Brain pericyte (primary cell): ENCODE measurements around the gene USP31.

ENCODE experiments used
- DNase-seq: peaks from one replicate; pipeline ENCODE4 v3.0.0-alpha.2; 2012; ENCODE audit warnings: low read depth, low spot score

USP31 gene

DNA sequence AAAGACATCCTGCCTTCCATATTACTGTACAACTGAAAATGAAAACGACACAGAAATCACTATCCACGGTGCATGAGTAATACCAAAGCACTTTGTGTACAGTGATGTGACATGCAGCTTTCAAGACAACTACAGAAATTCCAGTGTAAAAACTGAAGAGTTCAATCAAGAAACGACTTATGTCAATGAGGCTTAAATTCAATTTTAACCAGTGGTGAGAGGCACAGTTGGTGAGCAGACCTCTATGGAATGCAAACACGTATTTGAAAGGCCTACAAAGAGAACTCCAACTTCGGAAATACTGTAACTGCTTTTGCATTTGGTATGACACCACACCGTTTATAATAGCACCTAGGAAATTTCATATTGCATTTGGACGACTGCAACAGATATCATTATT, 87.6 kb downstream of the USP31 start:
- no peak for DNase-seq

DNA sequence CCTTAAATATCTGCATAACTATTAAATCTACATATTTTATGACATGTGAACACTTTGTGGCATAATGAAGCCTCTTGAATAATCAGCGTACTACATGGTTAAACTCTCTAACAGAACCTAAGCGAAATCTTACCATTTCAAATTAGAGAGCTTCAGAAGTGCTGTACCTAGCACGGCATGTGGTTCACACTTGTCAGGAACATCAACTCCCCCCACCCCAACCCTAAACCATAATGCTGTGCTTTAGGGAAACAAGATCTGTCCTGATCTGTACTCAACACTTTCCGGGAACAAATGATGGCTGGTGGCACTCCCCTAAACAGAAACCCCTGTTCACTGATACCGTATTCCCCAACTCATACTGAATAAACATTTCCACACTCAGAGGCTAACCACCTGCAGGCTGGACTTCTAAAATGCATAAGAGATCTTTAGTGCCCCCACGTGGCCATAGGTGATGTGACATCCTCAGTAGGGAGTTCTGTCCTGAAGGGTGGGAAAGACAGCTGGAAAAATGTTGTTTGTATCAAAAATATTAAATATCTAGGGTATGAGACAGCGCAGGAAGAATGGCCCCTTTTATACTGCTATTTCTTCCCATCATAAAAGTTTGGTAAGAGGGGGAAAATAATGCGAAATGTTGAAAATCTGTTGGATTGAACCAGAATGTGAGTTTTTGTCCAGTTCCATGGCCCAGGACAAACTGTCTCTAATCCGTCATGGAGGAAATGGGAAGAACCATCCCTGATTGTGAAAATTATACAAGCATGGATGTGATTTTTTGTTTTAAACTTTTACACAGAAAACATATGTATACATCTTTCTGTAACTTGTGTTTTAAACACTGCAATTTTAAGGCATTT, 88.6 kb downstream of the USP31 start:
- peak; percentile 18 for DNase-seq

DNA sequence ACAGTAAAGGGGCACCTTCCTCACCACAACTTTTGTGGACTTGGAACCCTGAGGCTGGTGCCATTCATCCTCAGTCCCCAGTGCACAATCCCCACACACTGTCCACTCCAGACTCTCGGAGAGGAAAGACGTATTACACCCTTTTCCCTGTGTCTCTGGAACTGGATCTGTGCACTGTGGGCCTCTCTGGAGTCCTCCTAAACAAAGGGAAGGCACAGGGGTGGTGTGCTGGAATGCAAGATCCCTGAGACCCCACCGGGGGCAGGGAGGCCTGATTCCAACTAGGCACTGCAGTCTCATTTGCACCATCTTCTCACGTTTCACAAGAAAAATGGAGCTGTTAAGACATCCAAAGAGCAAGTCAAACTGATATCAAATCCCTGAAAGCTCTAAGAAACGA, 89.8 kb downstream of the USP31 start:
- no peak for DNase-seq

DNA sequence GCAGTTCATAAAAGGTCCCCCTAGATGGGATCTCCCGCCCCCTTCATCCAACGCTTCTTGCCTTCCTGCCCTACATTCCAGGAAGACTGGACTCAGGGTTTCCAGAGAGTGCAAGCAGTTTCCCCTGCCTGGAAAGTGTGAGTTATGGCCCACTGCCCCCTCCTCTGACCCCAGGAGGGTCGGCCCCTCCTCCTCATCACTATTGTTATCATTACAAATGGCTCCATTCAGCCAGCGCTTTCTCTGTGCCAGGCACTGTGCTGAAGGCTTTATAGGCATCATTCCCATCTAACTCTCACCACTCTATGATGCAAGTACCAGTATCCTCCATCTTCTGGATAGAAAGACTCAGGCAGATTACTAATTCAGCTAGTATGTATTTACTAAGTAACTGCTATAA, 90.7 kb downstream of the USP31 start:
- no peak for DNase-seq

DNA sequence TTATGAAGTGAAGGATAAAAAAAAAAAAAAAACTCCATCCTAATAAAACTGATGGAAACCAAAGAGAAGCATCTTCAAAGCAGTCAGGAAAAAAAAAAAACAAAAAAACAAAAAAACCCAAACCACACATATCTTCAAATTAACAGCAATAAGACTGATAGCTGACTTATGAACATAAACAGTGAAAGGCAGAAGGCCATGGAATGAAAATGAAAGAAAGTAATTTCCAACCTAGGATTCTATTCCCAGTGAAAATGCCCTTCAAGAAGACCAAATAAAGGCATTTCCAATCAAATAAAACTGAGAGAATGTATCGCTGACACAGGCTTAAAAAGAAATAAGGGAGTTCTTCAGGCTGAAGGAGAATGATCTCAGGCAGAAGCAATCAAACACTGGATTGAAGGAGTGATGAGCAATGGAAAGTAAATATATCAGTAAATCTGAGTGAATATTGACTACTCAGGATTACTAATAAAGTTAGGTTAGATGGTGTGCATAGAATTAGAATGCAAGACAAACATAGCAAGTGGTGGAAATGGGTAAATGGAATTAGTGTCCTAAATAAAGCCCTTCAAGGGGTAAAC, 92.1 kb downstream of the USP31 start:
- no peak for DNase-seq

DNA sequence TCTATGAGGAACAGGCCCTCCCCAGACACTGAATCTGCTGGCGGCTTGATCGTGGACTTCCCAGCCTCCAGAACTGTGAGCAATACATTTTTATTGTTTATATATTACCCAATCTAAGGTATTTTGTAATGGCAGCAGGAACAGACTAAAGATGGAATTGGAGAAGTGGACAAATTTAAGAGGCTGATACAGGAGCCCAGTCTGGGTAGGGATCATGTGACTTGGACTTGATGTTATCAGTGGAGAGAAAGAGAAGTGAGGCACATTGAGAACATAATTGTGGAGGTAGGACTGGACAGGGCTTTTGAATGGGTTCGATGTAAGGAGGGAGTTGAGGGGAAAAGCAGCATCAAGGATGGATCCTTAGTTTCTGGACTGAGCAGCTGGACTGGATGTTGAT, 93.8 kb downstream of the USP31 start:
- DNase-seq, result no peak

DNA sequence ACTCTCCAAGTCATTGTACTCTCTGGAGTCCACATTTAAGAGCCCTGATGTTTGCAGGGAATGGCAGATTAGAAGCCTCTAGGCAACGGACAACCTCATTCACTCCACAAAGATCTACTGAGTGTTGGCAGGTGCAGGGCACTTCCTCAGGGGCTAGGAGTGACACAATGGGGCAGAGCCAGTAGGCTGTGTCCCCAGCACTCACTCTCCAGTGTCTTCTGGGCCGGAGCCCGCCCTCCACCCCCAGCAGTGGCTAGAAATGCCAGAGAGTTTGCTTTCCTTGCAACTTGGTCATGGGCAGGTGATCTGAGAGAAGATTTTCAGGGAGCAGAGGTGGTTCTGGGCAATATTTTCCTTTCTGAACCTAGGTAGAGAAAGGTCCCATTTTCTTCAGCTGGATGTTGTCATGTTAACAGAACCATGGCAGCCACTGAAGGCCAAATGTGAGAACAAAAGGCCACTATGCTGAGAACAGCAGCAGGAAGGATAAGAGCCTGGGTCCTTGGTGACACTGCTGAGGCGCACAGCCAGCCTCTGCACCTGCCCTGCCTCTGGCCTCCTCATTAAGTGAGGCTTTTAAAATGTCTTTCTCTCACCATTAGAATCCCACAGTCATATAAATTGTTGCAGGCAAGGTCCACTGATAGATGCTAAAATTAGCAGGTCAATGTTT, 96.2 kb downstream of the USP31 start:
- DNase-seq, result no peak

DNA sequence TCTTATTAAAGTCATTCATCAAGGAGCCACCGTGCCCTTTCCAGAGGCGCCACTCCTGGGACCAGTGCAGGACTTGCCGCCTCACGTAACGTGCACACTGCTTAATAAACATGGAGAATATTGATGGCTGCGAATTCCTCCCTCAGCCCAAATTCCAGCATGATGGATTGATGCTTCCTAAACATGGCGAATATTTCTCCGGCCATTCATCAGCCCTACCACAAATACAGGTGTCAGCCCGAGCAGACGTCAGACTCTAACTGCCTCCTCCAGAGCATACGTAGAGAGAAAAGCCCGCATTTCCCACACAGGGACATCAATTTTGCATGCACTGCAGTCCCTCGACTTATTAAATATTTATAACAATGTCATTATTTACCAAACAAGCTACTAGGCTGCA, 97.0 kb downstream of the USP31 start:
- no peak for DNase-seq

DNA sequence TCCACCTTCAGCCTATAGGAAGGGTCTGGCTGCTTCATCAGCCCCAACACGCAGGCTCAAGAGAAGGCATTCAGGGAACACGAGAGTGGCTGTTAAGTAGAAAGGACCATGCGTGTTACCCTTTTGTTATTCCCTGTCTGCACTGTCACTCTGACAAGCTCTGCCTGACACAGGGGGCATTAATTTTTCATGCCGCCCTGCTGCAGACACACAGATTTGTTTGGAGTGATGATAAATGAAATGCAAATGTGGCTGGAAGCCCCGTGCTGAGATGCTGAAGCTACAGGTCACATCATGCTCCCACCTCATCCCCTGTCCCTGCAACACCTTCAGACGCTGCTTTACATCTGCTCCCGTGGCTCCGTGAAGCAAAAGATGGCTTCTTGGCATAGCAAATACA, 97.7 kb downstream of the USP31 start:
- no peak for DNase-seq

DNA sequence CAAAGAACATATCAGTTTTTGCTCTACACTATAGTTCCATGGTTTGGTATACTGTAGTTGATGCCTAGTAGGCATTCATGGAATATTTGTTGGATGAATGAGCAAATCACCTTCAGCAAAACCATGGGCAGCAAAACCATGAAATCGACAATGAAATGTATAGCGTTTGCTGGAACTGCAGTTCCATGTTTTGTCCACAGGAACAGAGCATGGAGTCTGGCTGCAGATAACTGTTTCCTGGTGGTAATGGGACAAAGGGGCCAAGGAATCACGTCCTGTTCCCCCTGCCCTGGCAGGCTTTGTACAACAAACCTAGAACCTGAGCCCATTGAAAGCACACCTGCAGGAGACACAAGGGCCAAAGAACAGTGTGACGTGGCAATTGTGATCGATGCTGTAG, 101.1 kb downstream of the USP31 start:
- DNase-seq, result no peak

DNA sequence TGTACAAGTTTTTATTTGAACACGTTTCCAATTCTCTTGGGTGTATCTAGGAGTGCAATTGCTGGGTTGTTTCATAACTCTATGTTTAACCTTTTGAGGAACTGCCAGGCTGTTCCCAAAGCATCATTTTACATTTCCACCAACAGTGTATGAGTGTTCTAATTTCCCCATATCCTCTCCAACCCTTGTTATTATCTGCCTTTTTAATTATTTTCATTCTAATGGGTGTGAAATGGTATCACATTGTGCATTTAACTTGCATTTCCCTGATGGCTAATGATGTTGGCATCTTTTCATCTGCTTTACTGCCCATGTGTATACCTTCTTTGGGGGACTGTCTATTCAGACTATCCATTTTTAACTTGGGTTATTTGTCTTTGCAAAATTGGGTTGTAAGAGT, 104.2 kb downstream of the USP31 start:
- DNase-seq, result no peak

DNA sequence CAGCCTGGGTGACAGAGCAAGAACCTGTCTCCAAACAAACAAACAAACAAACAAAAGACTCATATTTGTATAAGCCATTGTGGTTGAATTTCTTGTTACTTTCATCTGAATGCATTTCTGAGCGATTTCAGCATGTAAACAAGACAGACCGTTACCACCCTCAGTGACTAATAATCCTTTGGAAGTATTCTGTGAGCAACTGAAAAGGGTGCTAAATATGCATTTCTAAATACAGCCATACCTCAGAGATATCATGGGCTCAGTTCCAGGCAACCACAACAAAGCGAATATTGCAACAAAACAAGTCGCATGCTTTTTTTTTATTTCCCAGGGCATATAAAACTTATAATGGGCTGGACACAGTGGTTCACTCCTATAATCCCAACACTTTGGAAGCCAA, 109.0 kb downstream of the USP31 start:
- no peak for DNase-seq

DNA sequence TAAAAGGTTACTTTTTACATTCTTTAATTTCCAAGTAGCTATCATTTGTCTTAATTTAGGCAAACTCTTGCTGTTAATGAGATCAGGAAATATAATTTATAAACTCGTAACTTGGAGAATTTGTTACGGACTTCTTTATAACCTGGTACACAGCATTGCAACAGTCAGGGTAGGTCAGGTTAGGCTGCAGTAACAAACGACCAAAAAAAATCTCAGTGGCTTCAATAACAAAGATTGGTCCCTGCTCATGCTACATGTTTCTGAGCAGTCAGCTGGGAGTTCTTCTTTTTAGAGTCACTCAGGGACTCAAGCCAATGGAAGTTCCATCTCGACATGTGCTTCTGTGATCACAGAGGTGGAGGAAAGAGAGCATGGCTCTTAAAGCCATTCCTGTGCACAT, 110.1 kb downstream of the USP31 start:
- no peak for DNase-seq

DNA sequence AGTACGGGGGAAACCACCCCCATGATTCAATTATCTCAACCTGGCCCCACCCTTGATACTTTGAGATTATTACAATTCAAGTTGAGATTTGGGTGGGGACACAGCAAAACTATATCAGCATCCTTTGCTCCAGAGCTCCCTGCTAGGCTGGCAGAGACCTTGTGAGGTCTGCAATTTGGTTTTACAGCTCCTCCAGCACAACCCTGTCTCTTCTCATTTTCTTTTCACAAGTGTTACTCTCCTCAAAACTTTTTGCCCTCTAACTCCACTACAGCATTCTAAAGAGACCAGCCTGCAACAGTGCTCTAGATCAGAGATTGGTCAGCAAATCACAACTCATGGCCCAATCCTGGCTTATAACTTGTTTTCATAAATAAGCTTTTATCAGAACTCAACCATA, 114.0 kb downstream of the USP31 start:
- DNase-seq, result no peak

DNA sequence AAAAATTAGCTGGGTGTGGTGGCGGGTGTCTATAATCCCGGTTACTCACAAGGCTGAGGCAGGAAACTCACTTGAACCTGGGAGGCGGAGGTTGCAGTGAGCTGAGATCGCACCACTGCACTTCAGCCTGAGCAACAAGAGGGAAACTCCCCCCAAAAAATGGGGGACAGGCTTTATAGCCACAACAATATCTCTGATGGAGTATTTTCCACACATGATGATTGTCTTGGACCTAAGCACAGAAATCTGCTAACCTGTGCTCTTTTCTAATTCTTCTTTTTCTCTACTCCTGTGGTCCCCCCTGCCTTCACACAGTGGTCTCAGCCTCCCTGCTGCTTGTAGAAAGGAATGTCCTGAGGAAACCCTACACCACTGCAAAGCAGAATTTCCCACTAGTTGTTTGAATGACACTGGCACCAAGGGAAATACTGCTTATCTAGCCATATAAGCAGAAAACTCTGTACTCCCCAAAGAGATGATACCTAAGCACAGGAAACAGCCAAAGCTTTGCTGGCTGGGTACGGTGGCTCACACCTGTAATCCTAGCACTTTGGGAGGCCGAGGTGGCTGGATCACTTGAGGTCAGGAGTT, 117.6 kb downstream of the USP31 start:
- no peak for DNase-seq

DNA sequence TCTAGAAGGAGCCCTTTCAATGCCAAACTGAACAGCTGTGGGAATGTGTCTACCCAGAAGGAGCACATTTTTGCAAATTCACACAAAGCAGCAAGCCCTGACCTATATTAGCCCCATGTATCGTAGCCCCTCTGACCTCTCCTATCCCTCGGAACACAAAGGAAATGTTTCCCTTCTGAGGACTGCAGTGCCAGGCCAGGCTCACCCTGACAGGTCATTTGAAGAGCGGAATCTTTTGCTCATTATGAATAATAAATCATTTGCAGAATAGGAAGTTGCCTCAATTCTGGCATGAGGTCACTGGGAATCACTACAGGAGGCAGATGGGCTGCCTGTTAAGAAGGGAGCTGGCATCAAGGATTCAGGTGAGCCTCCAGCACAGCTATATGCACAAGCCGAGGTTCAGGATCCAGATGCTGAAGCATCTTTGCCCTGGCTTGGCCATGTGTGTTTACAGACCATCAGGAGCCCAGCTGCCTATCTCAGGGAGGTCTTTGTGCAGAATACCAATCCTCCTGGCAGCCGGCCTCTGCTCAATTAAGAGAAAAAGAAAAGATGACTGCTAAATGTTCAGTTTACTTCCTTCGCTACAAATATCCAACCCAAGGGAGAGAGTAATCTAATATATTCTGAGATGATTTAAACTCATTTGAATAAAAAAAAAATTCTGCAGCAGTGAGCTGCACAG, 119.4 kb downstream of the USP31 start:
- no peak for DNase-seq

DNA sequence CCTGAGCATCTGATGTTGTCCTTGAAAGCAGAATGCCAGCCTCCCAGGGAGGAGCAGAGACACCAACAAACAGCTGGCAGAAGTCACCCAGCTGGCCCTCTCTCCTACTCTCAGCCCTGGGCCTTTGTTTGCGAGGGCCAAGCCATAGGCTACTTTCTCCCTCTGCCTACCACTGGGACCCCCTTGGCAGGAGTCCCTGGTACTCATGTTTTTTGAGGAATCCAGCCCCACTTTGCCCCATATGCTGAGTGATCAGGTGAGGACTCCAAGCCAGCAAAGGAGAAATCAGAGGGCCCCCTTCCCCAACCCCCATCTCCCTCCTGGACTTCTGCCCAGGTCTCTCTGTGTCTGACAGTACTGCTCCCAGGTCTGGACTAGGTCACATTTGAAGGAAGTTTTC, 121.9 kb downstream of the USP31 start:
- DNase-seq, result no peak

DNA sequence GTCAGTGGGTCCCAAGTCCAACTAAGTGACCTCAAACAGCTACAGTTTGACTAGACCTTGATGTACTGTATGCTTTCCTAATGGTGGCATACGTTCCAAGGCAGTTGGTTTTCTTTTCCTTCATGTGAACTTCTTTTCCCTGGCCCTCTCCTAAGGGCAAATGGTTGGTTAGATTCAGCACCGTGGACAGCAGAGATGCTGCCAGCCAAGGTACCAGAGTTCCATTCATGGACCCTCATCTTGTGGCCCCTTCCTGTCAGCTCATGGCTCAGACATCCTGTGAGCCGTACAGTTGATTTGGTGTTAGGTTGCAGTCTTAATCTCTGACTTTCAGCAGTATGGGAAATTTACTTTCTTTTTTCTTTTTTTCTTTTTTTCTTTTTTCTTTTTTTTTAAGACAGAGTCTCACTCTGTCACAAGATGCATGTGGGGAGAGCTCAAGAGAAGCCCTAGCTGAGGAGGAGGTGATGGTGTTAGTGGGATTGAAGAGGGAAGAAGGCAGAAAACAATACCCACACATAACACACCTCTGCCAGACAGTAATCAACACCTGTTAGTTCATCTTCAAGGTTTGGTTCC, 122.4 kb downstream of the USP31 start:
- no peak for DNase-seq

DNA sequence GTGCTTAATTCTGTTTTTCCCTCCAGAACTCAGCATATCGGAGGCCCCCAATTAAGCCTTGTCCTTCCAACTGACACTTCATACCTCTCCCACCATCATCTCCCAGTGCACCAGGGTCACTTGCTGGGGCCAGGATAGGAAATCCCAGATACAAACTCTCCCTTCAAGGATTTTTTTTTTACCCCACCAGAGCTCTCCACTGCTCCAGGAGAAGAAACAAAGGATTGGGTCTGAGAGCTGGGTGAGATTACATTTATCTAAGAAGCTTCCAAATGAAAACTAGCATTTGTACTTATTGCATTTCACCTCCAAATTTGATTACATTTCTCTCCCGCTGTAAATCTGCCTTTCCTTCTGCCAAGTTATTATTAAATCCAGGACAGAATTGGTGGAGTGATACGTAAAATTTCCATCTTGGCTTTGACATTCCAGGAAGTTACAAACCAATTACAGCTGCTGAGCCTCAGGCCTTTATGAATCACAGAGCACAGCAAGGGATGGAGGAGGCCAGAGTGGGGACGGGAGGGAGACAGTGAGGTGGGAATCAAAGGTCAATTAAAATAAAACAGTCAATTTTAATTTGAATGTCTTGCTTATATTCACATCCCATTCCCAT, 123.5 kb downstream of the USP31 start:
- DNase-seq, result no peak

DNA sequence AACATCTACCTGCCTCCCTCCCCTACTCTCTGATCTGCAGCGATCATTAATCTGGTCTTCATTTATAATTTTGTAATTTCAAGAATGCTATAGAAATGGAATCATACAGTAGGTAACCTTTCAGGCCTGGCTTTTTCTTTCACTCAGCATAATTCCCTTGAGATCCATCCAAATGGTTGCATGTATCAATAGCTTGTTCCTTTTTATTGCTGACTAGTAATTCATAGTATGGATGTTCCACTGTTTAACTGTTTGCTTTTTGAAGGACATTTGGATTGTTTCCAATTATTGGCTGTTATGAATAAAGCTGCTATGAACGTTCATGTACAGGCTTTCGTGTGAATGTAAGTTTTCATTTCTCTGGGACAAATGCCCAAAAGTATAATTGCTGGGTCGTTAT, 125.2 kb downstream of the USP31 start:
- no peak for DNase-seq

DNA sequence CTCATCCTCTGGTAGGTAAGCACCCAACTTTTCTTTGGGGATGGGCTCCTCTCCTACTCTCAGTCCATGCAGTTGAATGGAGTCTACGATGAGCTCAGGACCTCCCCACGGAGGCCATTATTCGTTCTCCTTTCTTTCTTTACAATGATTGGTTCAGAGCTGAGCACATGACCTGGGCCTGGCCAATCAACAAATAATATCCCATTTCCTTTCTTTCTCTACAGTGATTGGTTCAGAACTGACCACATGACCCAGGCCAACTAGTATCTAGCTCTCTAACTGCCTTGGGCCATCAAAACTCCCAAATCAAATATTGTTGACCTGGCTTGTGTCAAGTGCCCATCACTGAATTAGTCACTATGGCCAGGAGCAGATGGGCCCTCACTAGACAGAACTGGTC, 129.2 kb downstream of the USP31 start:
- DNase-seq, result no peak
